ENCODE results near the gene OTUD1. TPM values are rescaled to one million over a fixed set of nuclear protein-coding genes. Genes with fewer than 3 reads are reported as not detected.

OTUD1 gene
- total and polyA plus RNA-seq, 10 of the 15 experiments (the other 5 are each of a cell fraction or from before 2014, with no cell fraction given): 0.18 to 1.6 (median 0.63) TPM; not detected in 1

DNA sequence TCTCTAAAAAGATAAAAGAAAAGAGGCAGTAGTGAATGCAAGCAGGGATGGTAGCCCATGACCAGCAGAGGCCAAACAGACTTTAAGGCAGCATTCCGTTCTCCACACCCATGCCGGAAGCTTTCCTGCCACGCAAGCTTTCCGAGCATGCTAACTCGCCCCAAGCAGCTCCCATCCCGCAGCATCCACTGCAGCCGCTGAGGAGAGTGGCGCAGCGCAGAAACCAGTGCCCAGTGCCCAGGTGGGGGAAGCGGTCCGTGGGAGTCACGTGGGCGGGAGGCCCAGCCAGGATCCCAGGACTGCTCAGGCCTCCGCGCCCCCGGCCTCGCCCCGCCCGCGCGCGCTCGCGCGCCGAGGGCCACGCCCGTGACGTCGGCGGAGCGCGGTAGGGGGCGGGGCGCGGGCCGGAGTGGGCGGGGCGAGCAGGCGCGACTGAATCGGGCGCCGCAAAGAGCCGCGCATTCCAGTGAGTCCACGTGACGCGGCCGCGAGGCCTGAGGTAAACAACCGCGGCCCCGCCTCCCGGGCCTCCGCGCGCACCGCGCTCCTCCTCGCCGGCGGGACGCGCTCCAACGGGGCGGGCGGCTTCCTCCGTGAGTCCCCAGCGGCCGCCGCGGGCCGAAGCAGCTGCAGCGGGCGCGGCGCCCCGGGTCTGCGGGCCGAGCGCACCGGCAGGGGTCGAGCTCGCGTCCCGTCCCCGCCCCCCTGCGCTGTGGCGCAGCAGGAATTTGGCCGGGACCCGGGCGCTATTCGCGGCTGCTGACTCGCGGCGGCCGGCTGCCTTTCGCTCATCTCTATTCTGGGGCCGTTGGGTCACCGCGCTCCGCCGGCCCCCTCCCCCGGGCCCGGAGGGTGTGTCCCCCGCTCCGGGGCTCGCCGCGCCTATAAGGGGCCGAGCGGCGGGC is at the start of gene OTUD1 (continued):
- TF ChIP-seq CEBPB (IDR thresholded peaks at IDR 0.05; ENCODE audit: borderline replicate concordance in 1 of 2, low read depth in 2 of 2, low read length in 2 of 2) (no peak), CHD4 (IDR thresholded peaks at IDR 0.05) (no peak), MEF2B (IDR thresholded peaks at IDR 0.05; ENCODE audit: partially characterized antibody, poor library complexity, severe bottlenecking) (no peak), TCF12 (IDR thresholded peaks at IDR 0.05; ENCODE audit: low read depth, low read length) (no peak), RELA (IDR thresholded peaks at IDR 0.05; ENCODE audit: borderline replicate concordance, partially characterized antibody) (no peak), PML (IDR thresholded peaks at IDR 0.05; ENCODE audit: low read length) (no peak), RBBP5 (conservative IDR thresholded peaks at IDR 0.05) (no peak), EZH2 (IDR thresholded peaks at IDR 0.05; ENCODE audit: borderline replicate concordance, control insufficient read depth, low read depth, low read length) (no peak), RB1 (IDR thresholded peaks at IDR 0.05; ENCODE audit: borderline replicate concordance) (peak; percentile 45; the same call in 1 of the 2 replicates), ZBED1 (IDR thresholded peaks at IDR 0.05; ENCODE audit: borderline replicate concordance) (no peak), RAD51 (IDR thresholded peaks at IDR 0.05) (peak; percentile 49; the same call in 1 of the 2 replicates), ETV6 (conservative IDR thresholded peaks at IDR 0.05 in 1 of 2, IDR thresholded peaks at IDR 0.05 in 1 of 2; ENCODE audit: borderline replicate concordance in 1 of 2, low read depth in 1 of 2) (no peak), SIN3A (IDR thresholded peaks at IDR 0.05; ENCODE audit: low read depth, low read length) (no peak), RUNX3 (IDR thresholded peaks at IDR 0.05; ENCODE audit: low read length) (no peak), TCF3 (IDR thresholded peaks at IDR 0.05; ENCODE audit: borderline replicate concordance, insufficient read depth, low read depth, low read length) (0 out of 2 replicates have a peak, but pooled peaks have one; percentile 34), EGR1 (IDR thresholded peaks at IDR 0.05; ENCODE audit: borderline replicate concordance in 1 of 2, low read depth in 2 of 2, low read length in 2 of 2) (peak in 1 of 2 experiments; percentile 81; a peak in 2 of 3 replicates), NFIC (IDR thresholded peaks at IDR 0.05; ENCODE audit: low read depth, low read length) (no peak)
- TF ChIP-seq, protein P1, sequence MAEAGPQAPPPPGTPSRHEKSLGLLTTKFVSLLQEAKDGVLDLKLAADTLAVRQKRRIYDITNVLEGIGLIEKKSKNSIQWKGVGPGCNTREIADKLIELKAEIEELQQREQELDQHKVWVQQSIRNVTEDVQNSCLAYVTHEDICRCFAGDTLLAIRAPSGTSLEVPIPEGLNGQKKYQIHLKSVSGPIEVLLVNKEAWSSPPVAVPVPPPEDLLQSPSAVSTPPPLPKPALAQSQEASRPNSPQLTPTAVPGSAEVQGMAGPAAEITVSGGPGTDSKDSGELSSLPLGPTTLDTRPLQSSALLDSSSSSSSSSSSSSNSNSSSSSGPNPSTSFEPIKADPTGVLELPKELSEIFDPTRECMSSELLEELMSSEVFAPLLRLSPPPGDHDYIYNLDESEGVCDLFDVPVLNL (IDR thresholded peaks at IDR 0.05; ENCODE audit: low read depth, low read length): no peak
- TF ChIP-seq, protein P2, sequence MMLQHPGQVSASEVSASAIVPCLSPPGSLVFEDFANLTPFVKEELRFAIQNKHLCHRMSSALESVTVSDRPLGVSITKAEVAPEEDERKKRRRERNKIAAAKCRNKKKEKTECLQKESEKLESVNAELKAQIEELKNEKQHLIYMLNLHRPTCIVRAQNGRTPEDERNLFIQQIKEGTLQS (IDR thresholded peaks at IDR 0.05; ENCODE audit: borderline replicate concordance, extremely low read depth, low read depth, low read length): peak; percentile 68; the same call in 1 of the 2 replicates
- TF ChIP-seq, protein P3, sequence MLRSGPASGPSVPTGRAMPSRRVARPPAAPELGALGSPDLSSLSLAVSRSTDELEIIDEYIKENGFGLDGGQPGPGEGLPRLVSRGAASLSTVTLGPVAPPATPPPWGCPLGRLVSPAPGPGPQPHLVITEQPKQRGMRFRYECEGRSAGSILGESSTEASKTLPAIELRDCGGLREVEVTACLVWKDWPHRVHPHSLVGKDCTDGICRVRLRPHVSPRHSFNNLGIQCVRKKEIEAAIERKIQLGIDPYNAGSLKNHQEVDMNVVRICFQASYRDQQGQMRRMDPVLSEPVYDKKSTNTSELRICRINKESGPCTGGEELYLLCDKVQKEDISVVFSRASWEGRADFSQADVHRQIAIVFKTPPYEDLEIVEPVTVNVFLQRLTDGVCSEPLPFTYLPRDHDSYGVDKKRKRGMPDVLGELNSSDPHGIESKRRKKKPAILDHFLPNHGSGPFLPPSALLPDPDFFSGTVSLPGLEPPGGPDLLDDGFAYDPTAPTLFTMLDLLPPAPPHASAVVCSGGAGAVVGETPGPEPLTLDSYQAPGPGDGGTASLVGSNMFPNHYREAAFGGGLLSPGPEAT (IDR thresholded peaks at IDR 0.05; ENCODE audit: low read depth): no peak
- TF ChIP-seq, protein P4, sequence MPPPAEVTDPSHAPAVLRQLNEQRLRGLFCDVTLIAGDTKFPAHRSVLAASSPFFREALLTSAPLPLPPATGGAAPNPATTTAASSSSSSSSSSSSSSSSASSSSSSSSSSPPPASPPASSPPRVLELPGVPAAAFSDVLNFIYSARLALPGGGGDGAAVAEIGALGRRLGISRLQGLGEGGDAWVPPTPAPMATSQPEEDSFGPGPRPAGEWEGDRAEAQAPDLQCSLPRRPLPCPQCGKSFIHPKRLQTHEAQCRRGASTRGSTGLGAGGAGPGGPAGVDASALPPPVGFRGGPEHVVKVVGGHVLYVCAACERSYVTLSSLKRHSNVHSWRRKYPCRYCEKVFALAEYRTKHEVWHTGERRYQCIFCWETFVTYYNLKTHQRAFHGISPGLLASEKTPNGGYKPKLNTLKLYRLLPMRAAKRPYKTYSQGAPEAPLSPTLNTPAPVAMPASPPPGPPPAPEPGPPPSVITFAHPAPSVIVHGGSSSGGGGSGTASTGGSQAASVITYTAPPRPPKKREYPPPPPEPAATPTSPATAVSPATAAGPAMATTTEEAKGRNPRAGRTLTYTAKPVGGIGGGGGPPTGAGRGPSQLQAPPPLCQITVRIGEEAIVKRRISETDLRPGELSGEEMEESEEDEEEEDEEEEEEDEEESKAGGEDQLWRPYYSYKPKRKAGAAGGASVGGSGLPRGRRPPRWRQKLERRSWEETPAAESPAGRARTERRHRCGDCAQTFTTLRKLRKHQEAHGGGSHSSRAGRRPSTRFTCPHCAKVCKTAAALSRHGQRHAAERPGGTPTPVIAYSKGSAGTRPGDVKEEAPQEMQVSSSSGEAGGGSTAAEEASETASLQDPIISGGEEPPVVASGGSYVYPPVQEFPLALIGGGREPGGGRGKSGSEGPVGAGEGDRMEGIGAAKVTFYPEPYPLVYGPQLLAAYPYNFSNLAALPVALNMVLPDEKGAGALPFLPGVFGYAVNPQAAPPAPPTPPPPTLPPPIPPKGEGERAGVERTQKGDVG (CRISPR knock-in tag; IDR thresholded peaks at IDR 0.05): no peak

All from GM12878 (cell line).